ENCODE data around the gene PLEKHG3.

PLEKHG3 gene

DNA sequence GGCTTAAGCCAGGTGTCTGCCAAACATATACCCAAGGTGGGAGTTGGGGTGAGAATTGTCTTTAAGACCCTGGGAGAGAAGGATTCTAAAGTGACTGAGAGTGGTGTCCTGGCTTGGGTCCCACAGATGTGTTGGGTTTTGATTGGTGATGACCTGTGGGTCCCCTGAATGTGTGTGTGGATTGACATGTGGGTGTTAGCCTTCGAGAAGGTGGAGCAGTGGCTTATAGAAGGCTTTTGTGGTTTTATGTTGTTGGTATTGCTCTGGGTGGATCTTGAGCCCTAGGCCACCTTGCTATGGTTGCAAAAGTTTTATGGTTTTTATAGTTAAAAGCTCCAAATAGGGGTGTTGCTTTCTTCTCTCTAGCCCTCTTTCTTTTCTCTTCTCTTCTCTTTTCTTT lies 29.7 kb downstream of the PLEKHG3 start:
- Histone ChIP-seq H3K9me2 (replicated peaks; ENCODE audit: control insufficient read depth, low read length) (no peaks in the 10 kb centered on the region), H3K79me2 (ENCODE audit: control insufficient read depth, low read length) (no peaks in the 10 kb centered on the region), H3K9me3 (ENCODE audit: control insufficient read depth, insufficient read depth, low read length) (no peaks in the 10 kb centered on the region), H3K27me3 (ENCODE audit: control insufficient read depth, low read length) (no peaks in the 10 kb centered on the region), H4K20me1 (ENCODE audit: control insufficient read depth, insufficient read depth, low read depth, low read length) (no peaks in the 10 kb centered on the region), H3K4me1 (ENCODE audit: control insufficient read depth, low read length) (no peaks in the 10 kb centered on the region), H3K36me3 (ENCODE audit: control insufficient read depth, low read length) (no peaks in the 10 kb centered on the region), H3F3A (ENCODE audit: control insufficient read depth, insufficient read depth) (no peaks in the 10 kb centered on the region), H3K27ac (ENCODE audit: low read depth, low read length) (no peak overlapping the region), H3K4me2 (ENCODE audit: low read length) (no peak overlapping the region), H3K4me3 (ENCODE audit: low read length) (no peak overlapping the region)
- no peak for TF ChIP-seq CTCF (IDR thresholded peaks at IDR 0.05; ENCODE audit: low read depth, low read length, poor library complexity, severe bottlenecking)
- no peak for TF ChIP-seq EZH2phosphoT487 (IDR thresholded peaks at IDR 0.05; ENCODE audit: borderline replicate concordance, low read length)

GRCh38 chr14:64734990-64735389 lies 30.8 kb downstream of the PLEKHG3 start:
- no peaks in the 10 kb centered on the region for H3K36me3 ChIP-seq (ENCODE audit: control insufficient read depth, low read length)

DNA sequence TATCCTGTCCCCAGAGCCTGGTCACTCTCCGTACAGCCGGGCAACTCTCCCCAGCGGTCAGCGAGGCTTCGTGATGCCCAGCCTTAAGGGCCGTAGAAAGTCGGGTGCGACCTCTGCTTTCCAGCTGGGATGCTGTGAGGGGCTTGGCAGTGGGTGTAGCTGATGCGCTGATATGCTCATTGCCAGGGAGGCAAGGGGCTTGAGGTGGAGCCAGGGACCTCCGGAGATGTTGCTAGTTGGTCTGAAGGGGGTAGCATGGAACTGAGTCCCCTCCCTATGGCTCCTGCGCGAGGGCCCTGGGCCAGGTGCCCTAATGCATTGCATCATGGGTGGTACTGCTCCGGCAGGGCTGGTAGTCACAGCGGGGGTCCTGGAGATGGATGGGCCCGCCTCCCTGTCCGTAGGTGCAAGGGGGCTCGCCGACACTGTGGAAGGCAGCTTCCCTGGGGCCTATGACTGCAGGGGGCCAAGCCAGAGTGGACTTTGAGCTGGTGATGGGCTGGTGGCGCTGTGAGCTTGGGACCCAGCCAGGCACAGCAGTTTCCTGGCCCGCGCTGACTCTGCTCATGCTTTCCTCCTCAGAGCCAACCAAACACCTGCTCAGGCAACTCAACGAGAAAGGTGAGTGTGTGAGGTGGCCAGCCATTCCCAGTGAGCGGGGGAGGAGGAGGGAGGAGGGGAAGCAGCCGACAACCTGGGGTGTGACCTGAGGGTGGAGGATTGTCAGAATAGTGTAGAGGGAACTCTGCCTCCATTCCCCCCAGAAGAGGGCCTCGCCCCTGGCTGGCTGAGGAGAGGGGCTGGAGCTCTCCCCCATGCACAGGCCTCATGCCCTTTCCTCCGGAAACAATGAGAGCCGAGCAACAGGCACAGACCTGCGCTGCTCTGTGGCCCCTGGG lies 32.3 kb downstream of the PLEKHG3 start:
- Histone ChIP-seq H3K9me2 (replicated peaks; ENCODE audit: control insufficient read depth, low read length) (no peaks in the 10 kb centered on the region), H3K79me2 (ENCODE audit: control insufficient read depth, low read length) (no peaks in the 10 kb centered on the region), H3F3A (ENCODE audit: control insufficient read depth, insufficient read depth) (no peaks in the 10 kb centered on the region), H3K4me3 (ENCODE audit: low read length) (no peak overlapping the region), H3K9me3 (ENCODE audit: control insufficient read depth, insufficient read depth, low read length) (no peaks in the 10 kb centered on the region), H3K4me2 (ENCODE audit: low read length) (no peak overlapping the region), H3K36me3 (ENCODE audit: control insufficient read depth, low read length) (no peaks in the 10 kb centered on the region), H4K20me1 (ENCODE audit: control insufficient read depth, insufficient read depth, low read depth, low read length) (no peaks in the 10 kb centered on the region), H3K4me1 (ENCODE audit: control insufficient read depth, low read length) (no peaks in the 10 kb centered on the region), H3K27ac (ENCODE audit: low read depth, low read length) (no peak overlapping the region), H3K27me3 (ENCODE audit: control insufficient read depth, low read length) (no peaks in the 10 kb centered on the region)
- TF ChIP-seq EZH2phosphoT487 (IDR thresholded peaks at IDR 0.05; ENCODE audit: borderline replicate concordance, low read length) (no peak), CTCF (IDR thresholded peaks at IDR 0.05; ENCODE audit: low read depth, low read length, poor library complexity, severe bottlenecking) (no peak)

More at GRCh38 chr14:64734990-64735389, 30.8 kb downstream of the PLEKHG3 start:
- no peaks in the 10 kb centered on the region for H3F3A ChIP-seq (ENCODE audit: control insufficient read depth, insufficient read depth)
- no peaks in the 10 kb centered on the region for H3K9me2 ChIP-seq (replicated peaks; ENCODE audit: control insufficient read depth, low read length)
- no peaks in the 10 kb centered on the region for H3K27me3 ChIP-seq (ENCODE audit: control insufficient read depth, low read length)
- no peaks in the 10 kb centered on the region for H3K4me1 ChIP-seq (ENCODE audit: control insufficient read depth, low read length)
- H3K4me2 ChIP-seq (ENCODE audit: low read length), result no peak overlapping the region
- no peaks in the 10 kb centered on the region for H3K9me3 ChIP-seq (ENCODE audit: control insufficient read depth, insufficient read depth, low read length)
- H4K20me1 ChIP-seq (ENCODE audit: control insufficient read depth, insufficient read depth, low read depth, low read length), result no peaks in the 10 kb centered on the region
- no peak for TF ChIP-seq EZH2phosphoT487 (IDR thresholded peaks at IDR 0.05; ENCODE audit: borderline replicate concordance, low read length)
- no peak for TF ChIP-seq CTCF (IDR thresholded peaks at IDR 0.05; ENCODE audit: low read depth, low read length, poor library complexity, severe bottlenecking)
- H3K4me3 ChIP-seq (ENCODE audit: low read length), result no peak overlapping the region
- no peak overlapping the region for H3K27ac ChIP-seq (ENCODE audit: low read depth, low read length)
- no peaks in the 10 kb centered on the region for H3K79me2 ChIP-seq (ENCODE audit: control insufficient read depth, low read length)
